Mucosa of stomach (tissue), 1 donor: ENCODE data around the gene ARL6IP4.
"Not testable (repeated sequence)": the region's sequence is repeated elsewhere in the genome, so short reads cannot be mapped to it uniquely, and the experiment has no call there.

Experiments used
- H3K27me3 ChIP-seq: one replicate; pipeline ENCODE4 v1.7.0; 2013; ENCODE audit warnings: mild to moderate bottlenecking, low read length; ENCODE audit not compliant: control insufficient read depth, insufficient read depth
- H3K36me3 ChIP-seq: one replicate; pipeline ENCODE4 v1.7.0; 2013; ENCODE audit warnings: low read length; ENCODE audit not compliant: control insufficient read depth, insufficient read depth
- H3K4me1 ChIP-seq: one replicate; pipeline ENCODE4 v1.7.0; 2013; ENCODE audit warnings: mild to moderate bottlenecking, low read length; ENCODE audit not compliant: control insufficient read depth, insufficient read depth
- H3K4me3 ChIP-seq: one replicate; pipeline ENCODE4 v1.7.0; 2013; ENCODE audit warnings: low read length
- H3K9ac ChIP-seq: one replicate; pipeline ENCODE4 v1.7.0; 2013; ENCODE audit warnings: mild to moderate bottlenecking, low read length, moderate library complexity
- H3K9me3 ChIP-seq: one replicate; pipeline ENCODE4 v1.7.0; 2013; ENCODE audit warnings: mild to moderate bottlenecking, low read length, moderate library complexity; ENCODE audit not compliant: control insufficient read depth
- donor health status: Pancreatic carcinoma.

The ARL6IP4 gene

DNA sequence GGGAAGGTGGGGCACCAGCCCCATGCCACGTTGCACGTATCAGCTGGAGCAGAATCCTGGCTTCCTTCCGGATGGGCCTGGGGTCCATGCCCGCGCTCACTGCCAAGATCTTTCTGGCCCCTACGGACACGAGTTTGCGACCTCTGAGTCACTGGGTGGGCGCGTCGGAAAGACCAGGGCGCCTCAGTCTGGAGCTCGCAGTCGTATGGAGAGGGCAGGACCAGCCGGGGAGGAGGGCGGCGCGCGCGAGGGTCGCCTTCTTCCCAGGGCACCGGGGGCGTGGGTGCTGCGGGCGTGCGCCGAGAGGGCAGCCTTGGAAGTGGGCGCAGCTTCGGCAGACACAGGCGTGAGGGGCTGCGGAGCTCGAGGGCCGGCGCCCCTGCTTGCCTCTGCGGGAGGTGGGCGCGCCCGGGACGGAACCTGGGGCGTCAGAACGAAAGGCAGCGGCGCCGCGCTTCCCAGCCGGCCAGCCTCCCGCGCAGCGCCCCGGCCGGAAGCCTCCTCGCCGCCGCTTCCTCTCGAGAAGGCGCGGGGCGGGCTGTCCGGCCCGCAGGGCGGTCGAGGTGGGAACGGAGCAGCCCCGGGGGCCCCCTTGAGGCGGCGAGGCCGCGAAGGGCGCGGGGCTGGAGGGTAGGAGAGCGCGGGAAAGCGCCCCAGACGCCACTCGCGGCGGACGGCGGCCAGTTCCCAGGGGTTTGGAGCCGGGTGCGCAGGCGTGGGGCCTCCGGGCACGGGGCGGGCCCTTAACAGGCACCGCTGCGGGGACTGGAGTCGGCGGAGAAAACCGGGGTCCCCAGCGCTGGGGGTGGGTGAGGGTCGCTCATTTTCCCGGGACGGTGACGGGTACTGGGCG is at the start of gene ARL6IP4:
Gene ARL6IP4 (plus strand): TSS at position 499 of the 853 bp plus-strand sequence. CDS start 459 bp downstream, outside the sequence.
- peak within 1 kb of the TSS; percentile 84 for H3K9ac ChIP-seq
- peaks cover 56% of the 10 kb centered on the region for H3K4me1 ChIP-seq
- no peaks in the 10 kb centered on the region for H3K27me3 ChIP-seq
- no peaks in the 10 kb centered on the region for H3K9me3 ChIP-seq
- H3K36me3 ChIP-seq: no peaks in the 10 kb centered on the region
- peak within 1 kb of the TSS; percentile 93 for H3K4me3 ChIP-seq

DNA sequence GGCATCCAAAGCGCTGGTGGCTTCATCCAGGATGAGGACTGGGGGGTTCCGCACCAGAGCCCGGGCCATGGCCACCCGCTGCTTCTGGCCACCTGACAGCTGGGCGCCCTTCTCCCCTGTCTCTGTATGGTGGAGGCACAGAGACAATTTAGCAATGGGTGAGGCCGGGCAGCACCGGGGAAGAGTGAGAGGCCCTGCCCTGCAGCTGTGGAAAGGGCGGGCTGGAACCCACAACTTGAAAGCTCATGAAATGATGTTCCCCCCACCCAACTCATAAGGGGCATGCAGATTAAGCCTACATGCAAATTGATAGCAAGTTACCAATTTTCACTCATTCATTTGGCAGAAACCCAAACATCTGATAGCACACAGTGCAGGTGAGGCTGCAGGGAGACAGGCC is 48.3 kb upstream of the ARL6IP4 start:
- Histone ChIP-seq H3K9ac (no peak overlapping the region), H3K4me1 (no peaks in the 10 kb centered on the region), H3K4me3 (no peak overlapping the region), H3K9me3 (no peaks in the 10 kb centered on the region), H3K36me3 (no peaks in the 10 kb centered on the region), H3K27me3 (no peaks in the 10 kb centered on the region)

DNA sequence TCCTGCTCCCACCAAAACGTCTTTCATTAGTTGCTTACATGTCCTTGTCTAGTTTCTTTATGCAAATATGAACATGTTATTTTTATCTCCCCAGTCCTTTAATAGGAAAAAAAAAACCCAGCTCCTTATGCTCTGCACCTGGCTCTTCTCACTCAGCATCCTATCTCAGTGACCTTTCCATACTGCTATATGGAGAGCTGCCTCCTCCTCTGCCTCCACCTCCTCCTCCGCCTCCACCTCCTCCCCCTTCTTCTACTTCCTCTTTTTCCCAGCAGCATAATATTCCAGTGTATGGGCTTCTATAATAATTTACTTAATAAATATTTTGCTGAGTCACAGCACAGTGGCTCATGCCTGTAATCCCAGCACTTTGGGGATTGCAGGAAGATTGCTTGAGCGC is 45.8 kb upstream of the ARL6IP4 start:
- H3K4me3 ChIP-seq: no peak overlapping the region

DNA sequence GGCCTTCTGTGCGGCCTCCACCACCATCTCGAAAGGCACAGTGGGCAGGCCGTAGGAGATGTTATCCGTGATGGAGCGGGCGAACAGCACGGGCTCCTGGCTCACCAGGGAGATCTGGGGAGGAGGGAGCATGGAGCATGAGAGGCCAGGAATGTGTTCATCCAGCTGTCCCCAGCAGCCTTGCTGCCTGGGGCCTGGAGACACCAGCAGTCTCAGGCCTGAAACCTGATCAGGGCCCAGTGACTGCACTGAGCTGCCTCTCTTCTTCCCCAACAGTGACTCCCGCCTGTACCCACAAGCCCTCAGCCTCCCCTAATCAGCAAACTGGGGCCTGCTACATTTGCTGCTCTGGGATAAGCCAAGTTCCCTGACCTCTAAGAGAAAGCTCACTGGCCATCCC is 45.2 kb upstream of the ARL6IP4 start:
- Histone ChIP-seq H3K27me3 (no peaks in the 10 kb centered on the region), H3K9ac (no peak overlapping the region), H3K4me3 (no peak overlapping the region), H3K36me3 (no peaks in the 10 kb centered on the region), H3K4me1 (no peaks in the 10 kb centered on the region), H3K9me3 (no peaks in the 10 kb centered on the region)

More for the DNA sequence above, 45.8 kb upstream of the ARL6IP4 start:
- Histone ChIP-seq H3K36me3 (no peaks in the 10 kb centered on the region), H3K9me3 (no peaks in the 10 kb centered on the region), H3K27me3 (no peaks in the 10 kb centered on the region), H3K9ac (no peak overlapping the region), H3K4me1 (no peaks in the 10 kb centered on the region)

DNA sequence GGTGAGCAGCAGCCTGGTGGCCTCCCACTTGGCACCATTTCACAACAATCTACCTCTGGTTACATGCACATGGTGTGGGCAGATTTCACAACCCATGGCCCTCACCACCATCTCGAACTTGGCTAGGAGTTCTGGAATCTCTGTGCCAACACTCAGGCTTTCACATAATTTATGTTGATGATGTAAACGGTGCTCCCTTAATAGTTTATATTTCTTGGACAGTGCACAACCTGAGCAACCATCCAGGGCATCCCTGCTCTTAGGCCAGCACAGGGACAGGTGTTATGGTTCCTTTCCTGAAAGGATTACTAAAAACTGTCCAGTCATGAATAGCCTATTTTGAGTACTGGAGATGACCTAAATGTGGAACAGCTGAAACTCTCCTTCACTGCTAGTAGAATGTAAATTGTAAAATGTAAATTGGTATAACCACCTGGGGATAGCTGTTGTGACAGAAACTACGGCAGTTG is 42.8 kb upstream of the ARL6IP4 start:
- Histone ChIP-seq H3K4me1 (peaks cover 15% of the 10 kb centered on the region), H3K9ac (no peak overlapping the region), H3K36me3 (no peaks in the 10 kb centered on the region), H3K9me3 (no peaks in the 10 kb centered on the region), H3K27me3 (no peaks in the 10 kb centered on the region), H3K4me3 (no peak overlapping the region)

DNA sequence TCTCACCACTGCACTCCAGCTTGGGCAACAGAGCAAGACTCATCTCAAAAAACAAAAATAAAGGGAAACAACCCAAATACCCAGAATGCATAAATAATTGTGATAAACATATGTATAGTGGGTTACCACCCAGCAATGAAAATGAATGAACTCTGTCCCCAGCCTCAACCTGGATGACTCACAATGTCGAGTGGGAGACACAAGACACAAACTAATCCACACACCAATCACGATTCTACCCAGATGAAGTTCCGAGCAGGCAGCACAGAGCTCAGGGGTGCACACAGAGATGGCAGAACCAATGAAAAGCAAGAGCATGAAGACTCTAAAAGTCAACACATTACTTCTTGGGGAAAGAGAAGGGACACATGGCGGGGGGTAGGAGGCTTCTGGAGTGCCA is 41.4 kb upstream of the ARL6IP4 start:
- no peaks in the 10 kb centered on the region for H3K36me3 ChIP-seq
- peaks cover 29% of the 10 kb centered on the region for H3K4me1 ChIP-seq
- H3K9ac ChIP-seq: no peak overlapping the region
- no peaks in the 10 kb centered on the region for H3K9me3 ChIP-seq
- no peaks in the 10 kb centered on the region for H3K27me3 ChIP-seq
- H3K4me3 ChIP-seq: no peak overlapping the region

DNA sequence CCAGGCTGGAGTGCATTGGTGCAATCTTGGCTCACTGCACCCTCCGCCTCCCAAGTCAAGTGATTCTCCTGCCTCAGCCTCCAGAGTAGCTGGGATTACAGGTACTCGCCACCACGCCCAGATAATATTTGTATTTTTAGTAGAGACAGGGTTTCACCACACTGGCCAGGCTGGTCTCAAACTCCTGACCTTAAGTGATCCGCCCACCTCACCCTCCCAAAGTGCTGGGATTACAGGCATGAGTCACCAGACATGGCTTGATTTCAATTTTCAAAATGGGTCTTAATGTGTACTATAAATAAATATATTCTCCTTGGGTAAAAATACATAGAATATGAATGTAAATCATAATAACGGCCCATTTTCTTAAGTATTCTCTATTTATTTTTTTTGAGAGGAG is 39.1 kb upstream of the ARL6IP4 start:
- not testable (repeated sequence) for H3K4me3 ChIP-seq, H3K9ac ChIP-seq, H3K36me3 ChIP-seq, H3K9me3 ChIP-seq, H3K27me3 ChIP-seq
- peaks cover 49% of the 10 kb centered on the region for H3K4me1 ChIP-seq

DNA sequence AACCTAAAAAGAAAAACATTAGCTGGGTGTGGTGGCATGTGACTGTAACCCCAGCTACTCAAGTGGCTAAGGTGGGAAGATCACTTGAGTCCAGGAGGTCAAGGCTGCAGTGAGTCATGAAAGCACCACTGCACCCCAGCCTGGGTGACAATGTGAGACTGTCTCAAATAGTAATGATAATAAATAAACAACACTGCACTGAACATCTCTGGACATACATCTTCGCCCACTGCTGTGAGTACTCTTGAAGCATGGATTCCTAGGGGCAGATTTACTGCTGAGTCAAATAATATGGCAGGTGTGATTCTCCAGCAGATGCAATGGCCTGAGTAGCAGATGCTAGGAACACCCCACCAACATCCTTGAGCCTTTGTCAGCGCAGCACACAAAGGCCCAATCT is 37.8 kb upstream of the ARL6IP4 start:
- Histone ChIP-seq H3K9me3 (no peaks in the 10 kb centered on the region), H3K4me3 (no peak overlapping the region), H3K27me3 (no peaks in the 10 kb centered on the region), H3K4me1 (peaks cover 62% of the 10 kb centered on the region), H3K9ac (no peak overlapping the region), H3K36me3 (no peaks in the 10 kb centered on the region)

DNA sequence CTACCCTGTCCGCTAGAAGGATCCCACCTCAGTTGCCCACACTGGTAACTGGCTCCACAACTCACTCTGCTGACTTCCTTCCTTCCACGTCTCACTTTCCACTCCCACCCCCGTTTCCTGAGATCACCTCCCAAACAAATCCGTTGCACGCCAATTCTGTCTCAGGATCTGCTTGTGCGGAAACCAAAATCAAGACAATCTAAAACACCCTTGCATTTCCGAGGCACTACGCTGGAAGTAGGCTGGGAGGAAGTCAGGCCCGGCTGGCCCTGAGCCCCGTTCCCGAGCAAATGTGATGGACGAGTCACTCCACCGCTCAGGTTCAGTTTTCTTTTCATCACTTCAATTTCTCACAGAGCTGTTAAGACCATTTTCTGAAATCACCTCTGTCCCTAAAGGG is 37.3 kb upstream of the ARL6IP4 start:
- no peaks in the 10 kb centered on the region for H3K9me3 ChIP-seq
- no peaks in the 10 kb centered on the region for H3K36me3 ChIP-seq
- no peak overlapping the region for H3K4me3 ChIP-seq
- peak overlapping the region; percentile 29 for H3K9ac ChIP-seq
- no peaks in the 10 kb centered on the region for H3K27me3 ChIP-seq
- H3K4me1 ChIP-seq: peaks cover 68% of the 10 kb centered on the region

DNA sequence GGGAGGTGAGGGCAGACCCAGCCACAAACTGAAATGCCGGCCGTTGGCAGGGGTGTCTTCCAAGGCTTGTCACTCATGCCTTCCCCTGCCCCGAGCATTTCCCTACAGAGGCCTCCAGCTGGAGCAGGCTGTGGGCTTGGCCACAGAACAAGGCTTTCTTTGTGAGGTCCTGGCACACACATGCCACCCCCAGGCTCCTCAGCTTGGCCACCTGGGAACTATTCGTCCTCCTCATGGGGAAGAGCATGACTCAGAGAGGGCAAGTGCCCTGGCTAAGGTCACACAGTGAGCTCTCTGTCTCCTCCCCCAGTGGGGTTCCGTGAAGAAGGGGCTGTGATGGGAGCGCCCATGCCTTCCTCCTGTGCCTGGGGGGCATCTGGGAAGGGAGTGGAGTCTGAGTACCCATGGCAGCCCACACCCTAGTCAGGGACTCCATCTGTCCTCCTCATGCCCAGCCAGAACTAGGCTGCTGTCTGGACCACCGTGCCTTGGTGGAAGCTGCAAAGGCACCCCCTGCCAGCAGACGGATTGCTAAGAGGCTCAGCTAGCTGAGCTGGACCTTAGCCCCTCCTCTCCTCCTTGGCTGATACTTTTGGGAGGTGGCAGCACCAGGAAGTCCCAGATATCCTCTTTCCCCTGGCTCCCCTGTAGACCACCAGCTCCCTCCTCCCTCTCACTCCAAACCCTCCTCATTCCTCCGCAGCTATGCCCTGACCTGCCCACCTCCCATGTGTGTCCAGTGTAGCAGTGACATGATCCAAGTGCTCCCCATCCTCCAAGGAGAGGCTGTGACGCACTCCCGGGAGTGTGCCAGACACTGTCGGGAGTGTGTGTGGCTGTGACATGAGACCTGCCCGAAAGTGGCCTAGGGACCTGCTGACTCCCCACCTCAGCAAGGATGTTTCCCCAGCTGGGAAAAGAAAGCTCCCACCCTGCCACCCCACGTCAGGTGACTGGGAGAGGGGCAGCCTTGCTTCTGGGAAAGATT is 35.6 kb upstream of the ARL6IP4 start:
- Histone ChIP-seq H3K36me3 (no peaks in the 10 kb centered on the region), H3K4me1 (peaks cover 77% of the 10 kb centered on the region), H3K4me3 (no peak overlapping the region), H3K9me3 (no peaks in the 10 kb centered on the region), H3K9ac (no peak overlapping the region), H3K27me3 (no peaks in the 10 kb centered on the region)

DNA sequence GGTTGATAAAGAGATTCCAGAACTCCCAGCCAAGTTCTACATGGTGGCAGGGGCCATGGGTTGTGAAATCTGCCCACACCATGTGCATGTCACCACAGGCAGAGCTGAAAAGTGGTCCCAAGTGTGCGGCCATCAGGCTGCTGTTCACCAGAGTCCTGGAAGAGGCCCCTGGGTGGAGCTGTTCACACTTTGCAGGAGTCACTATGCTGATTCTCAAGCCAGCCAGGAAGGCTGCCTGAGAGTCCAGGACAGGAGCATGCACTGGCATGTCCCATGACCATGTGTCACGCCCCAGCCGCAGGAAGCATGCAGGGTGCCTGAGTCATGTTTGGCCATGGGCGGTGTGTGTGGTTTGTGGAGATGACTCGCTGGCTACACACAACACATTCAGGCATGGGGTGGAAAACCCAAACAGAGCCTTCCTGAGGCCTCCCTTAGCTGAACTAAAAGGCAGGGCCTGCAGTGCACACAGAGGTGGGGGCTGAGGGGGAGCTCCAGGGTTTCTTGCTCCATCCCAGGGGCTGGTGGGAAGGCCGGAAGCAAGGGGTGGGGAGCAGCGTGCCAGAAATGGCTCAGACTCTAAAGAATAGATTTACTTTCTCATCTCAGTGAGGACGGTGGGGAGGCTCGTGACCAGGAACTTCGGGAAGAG is 33.7 kb upstream of the ARL6IP4 start:
- no peaks in the 10 kb centered on the region for H3K27me3 ChIP-seq
- no peaks in the 10 kb centered on the region for H3K9me3 ChIP-seq
- peak overlapping the region; percentile 56 for H3K9ac ChIP-seq
- no peak overlapping the region for H3K4me3 ChIP-seq
- H3K4me1 ChIP-seq: peaks cover 81% of the 10 kb centered on the region
- no peaks in the 10 kb centered on the region for H3K36me3 ChIP-seq
